Measurements from ENCODE around the gene NAGA.

Gene NAGA

DNA sequence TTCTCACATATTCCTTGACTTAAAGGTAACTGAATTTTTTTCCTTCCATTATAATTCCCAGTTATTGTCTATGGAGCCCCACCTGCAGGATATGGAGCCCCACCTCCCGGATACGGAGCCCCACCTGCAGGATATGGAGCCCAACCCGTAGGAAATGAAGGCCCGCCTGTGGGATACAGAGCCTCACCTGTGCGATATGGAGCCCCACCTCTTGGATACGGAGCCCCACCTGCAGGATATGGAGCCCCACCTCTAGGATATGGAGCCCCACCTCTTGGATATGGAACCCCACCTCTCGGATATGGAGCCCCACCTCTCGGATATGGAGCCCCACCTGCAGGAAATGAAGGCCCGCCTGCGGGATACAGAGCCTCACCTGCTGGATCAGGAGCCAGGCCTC, 43.9 kb downstream of the NAGA start:
- TF ChIP-seq, protein P1, sequence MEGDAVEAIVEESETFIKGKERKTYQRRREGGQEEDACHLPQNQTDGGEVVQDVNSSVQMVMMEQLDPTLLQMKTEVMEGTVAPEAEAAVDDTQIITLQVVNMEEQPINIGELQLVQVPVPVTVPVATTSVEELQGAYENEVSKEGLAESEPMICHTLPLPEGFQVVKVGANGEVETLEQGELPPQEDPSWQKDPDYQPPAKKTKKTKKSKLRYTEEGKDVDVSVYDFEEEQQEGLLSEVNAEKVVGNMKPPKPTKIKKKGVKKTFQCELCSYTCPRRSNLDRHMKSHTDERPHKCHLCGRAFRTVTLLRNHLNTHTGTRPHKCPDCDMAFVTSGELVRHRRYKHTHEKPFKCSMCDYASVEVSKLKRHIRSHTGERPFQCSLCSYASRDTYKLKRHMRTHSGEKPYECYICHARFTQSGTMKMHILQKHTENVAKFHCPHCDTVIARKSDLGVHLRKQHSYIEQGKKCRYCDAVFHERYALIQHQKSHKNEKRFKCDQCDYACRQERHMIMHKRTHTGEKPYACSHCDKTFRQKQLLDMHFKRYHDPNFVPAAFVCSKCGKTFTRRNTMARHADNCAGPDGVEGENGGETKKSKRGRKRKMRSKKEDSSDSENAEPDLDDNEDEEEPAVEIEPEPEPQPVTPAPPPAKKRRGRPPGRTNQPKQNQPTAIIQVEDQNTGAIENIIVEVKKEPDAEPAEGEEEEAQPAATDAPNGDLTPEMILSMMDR (conservative IDR thresholded peaks at IDR 0.05), result no peak
- TF ChIP-seq ZFX (IDR thresholded peaks at IDR 0.05), result no peak
- H3K27ac ChIP-seq, result no peak overlapping the region

DNA sequence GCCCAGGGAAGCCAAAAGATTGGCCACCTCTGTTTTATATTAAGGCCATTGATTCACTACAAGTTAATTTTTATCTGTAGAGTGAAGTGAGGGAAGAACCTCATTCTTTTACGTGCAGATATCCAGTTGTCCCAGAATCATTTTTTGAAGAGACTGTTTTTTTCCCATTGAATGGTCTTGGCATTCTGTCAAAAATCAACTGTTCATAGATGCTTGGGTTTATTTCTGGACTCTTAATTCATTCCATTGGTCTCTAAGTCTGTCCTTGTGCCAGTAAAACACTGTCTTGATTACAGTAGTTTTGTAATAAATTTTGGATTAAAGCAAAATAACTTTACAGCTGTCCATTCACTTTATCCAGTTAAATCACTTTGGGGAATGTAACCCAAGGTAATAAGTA, 45.2 kb downstream of the NAGA start:
- no peak overlapping the region for H3K27ac ChIP-seq
- TF ChIP-seq, protein P1 (conservative IDR thresholded peaks at IDR 0.05), result no peak
- no peak for TF ChIP-seq ZFX (IDR thresholded peaks at IDR 0.05)

DNA sequence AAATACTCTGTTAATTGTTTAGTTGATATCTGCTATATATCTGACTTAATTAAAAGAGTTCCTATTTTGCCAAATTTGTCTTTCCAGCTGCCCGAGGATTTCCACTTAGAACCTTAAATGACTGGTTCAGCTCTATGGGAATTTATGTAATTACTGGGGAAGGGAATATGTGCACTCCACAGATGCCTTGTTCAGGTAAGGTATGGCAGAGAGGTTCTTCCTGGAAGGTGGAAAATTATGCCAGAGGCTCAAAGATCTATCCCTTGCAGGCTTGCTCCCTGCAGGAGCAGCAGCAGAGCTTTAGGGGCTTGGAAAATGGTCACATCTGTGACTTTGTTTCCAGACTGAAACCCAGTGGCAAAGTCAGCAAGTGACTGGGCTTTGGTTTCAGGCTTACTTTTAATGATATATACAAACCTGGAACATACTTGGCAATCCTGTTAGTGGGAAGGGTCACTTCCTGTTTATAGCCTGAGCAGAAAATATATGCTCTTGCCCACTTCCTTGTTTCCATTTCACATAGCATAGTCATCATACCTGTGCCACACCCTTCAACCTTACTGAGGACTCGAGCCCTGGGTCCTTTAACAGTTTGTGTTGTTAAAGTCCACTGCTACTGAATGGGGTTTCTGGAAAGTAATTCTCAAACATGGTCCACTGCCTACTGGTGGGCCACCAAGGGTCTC, 48.3 kb downstream of the NAGA start:
- H3K27ac ChIP-seq, result no peak overlapping the region
- TF ChIP-seq, protein P1 (conservative IDR thresholded peaks at IDR 0.05), result no peak
- no peak for TF ChIP-seq ZFX (IDR thresholded peaks at IDR 0.05)

DNA sequence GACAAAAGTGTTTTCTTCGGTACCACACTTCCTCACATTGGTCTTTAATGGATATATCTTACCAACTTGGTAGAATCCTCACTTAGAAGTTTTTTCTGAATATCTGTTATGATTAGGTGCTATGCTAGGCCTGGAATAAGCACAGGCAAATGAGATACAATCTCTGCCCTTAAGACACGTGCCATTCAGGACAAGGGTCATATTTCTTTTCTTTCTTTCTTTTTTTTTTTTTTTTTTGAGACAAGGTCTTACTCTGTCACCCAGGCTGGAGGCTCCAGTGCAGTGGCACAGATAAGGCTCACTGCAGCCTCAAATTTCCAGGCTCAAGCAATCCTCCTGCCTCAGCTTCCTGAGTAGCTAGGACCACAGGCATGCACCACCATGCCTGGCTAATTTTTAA, 49.0 kb downstream of the NAGA start:
- no peak overlapping the region for H3K27ac ChIP-seq
- no peak for TF ChIP-seq ZFX (IDR thresholded peaks at IDR 0.05)
- TF ChIP-seq, protein P1 (conservative IDR thresholded peaks at IDR 0.05), result no peak

DNA sequence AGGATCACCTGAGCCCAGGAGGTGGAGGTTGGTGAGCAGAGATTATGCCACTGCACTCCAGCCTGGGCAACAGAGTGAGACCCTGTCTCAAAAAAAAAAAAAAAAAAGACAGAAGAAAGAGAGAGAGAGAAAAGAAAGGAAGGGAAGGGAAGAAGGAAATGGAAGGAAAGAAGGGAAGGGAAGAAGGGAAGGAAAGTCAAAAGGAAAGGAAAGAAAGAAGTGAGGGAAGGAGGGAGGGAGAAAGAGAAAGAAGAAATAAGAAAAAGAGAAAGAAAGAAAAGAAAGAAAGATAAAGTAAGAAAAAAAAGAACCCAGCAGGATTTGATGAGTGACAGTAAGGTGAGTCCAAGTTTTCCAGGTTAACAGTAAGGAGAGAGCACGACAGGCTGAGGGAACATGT, 52.4 kb downstream of the NAGA start:
- H3K27ac ChIP-seq, result no peak overlapping the region
- no peak for TF ChIP-seq ZFX (IDR thresholded peaks at IDR 0.05)
- TF ChIP-seq, protein P1 (conservative IDR thresholded peaks at IDR 0.05), result no peak

DNA sequence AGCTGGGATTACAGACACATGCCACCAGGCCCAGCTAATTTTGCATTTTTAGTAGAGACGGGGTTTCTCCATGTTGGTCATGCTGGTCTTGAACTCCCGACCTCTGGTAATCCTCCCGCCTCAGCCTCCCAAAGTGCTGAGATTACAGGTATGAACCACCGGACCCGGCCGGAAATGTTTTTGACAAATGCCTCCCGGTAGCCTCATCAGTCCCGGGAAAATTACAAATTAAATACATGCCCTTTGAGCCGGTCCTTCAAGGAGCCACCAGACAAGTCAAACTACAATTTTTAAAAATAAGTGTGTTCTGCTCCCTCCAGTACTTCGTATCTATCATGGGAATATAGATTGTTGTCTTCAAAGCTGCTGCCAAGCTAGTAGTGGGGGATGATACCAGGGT, 54.5 kb downstream of the NAGA start:
- TF ChIP-seq, protein P1 (conservative IDR thresholded peaks at IDR 0.05), result no peak
- TF ChIP-seq ZFX (IDR thresholded peaks at IDR 0.05), result no peak
- no peak overlapping the region for H3K27ac ChIP-seq

DNA sequence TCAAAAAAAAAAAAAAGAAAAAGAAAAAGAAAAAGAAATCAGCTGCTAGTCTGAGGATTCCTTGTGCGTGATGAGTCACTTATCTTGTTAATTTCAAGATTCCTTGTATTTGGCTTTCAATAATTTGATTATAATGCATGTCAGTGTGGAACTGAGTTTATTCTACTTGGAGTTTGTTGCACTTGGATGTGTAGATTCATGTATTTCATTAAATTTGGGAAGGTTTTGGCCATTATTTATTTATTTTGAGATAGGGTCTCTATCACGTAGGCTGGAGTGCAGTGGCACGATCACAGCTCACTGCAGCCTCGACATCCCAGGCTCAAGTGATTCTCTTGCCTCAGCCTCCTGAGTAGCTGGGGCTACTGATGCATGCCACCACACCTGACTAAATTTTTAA, 57.2 kb downstream of the NAGA start:
- no peak overlapping the region for H3K27ac ChIP-seq
- no peak for TF ChIP-seq ZFX (IDR thresholded peaks at IDR 0.05)
- TF ChIP-seq, protein P1 (conservative IDR thresholded peaks at IDR 0.05), result no peak

Data from C4-2B (cell line).